ENCODE measurements around the gene ATG2B.

DNA sequence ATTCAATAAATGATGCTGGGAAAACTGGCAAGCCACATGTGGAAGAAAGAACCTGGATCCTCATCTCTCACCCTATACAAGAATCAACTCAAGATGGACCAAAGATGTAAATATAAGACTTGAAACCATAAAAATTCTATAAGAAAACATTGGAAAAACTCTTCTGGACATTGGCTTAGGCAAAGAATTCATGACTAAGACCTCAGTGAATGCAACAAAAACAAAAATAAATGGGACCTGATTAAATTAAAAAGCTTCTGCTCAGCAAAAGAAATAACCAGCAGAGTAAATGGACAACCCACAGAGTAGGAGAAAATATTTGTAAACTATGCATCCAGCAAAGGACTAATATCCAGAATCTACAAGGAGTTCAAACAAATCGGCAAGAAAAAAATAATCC, 24.6 kb downstream of the ATG2B start:
- TF ChIP-seq SPI1 (IDR thresholded peaks at IDR 0.05; ENCODE audit: low read depth, low read length) (no peak), POLR2AphosphoS5 (IDR thresholded peaks at IDR 0.05; ENCODE audit: low read depth, low read length) (no peak), TAF1 (IDR thresholded peaks at IDR 0.05; ENCODE audit: low read depth, low read length) (no peak), POLR2A (IDR thresholded peaks at IDR 0.05; ENCODE audit: low read depth, low read length) (no peak)

Data from GM12891 (cell line).